ENCODE results near the gene VGLL3. TPM values are rescaled to one million over a fixed set of nuclear protein-coding genes. Genes with fewer than 3 reads are reported as not detected.

The VGLL3 gene
- total RNA-seq, 2 donors from 2014 or later = 0.14 TPM; not detected in 1

- Mint-ChIP-seq H3K9me3 (peaks cover 10 to 12% of the 10 kb centered on the region in 2 donors), H3K27ac (no peak overlapping the region)
- ATAC-seq = no peak
These were observed 60.8 kb downstream of the VGLL3 start for GRCh38 chr3:86930181-86930580.

GRCh38 chr3:86929046-86929445, 61.9 kb downstream of the VGLL3 start:
- ATAC-seq (no peak), DNase-seq (ENCODE audit: low spot score in 2 of 2) (no peak)
- Mint-ChIP-seq H3K9me3 (peaks cover 10 to 14% of the 10 kb centered on the region in 2 donors), H3K27ac (no peak overlapping the region), H3K36me3 (no peaks in the 10 kb centered on the region)

More at GRCh38 chr3:86930181-86930580, 60.8 kb downstream of the VGLL3 start:
- no peak for DNase-seq (ENCODE audit: low spot score in 2 of 2)
- no peaks in the 10 kb centered on the region for H3K36me3 Mint-ChIP-seq

DNA sequence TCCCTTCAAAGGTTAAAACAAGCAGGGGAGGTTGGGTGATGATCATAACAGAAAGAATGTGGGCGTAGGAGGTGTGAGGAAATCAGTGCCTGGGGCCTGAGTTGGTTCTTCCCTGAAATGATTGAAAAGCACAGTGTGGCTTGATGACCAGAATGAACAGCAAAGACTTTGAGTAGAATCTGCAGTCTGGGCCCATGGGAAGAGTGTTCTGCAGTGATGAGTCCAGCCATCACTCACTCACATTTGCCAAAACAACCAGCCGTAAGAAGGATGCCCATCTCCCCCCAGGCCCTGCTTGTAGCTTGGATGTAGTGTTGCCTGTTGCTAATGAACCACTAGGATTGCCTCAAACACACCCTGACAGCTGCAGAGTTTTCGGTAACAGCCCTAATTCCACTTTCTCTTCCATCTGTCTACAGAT, 67.9 kb downstream of the VGLL3 start:
- ATAC-seq (no peak), DNase-seq (ENCODE audit: low spot score in 2 of 2) (no peak)
- Mint-ChIP-seq H3K9me3 (peaks cover 10 to 24% of the 10 kb centered on the region in 2 donors), H3K36me3 (no peaks in the 10 kb centered on the region), H3K27ac (no peak overlapping the region)

DNA sequence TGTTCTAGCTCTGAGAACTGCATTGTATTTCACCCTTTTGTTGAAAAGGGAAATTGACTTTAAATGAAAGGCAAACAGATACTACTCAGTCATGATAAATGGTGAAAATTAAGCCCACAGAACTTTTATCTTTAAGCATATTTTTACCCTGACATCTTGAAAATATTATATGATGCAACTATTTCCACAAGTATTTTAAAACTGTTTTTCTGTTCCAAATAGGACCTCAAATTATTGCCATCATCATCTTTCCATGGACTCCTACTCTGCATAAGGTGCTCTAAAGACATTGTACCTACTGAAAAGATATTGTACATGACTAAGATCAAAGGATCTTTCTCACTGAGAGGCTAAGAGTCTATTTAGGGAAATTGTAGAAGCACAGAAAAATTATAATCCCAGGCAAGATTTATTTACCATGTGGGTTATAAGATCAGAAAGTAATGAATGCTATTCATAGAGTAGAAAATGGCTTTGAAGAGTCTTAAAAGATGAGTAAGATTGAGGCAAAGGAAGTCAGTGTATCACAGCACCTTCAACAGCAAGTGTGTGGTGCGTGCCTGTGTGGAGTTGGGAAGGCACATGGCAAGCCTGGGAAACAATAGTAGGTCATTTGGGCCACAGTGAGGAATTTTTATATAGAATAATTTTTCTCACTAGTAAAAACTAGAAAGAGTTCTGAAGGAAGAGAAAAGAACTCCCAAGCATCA, 68.8 kb downstream of the VGLL3 start:
- no peak for ATAC-seq
- H3K36me3 Mint-ChIP-seq = no peaks in the 10 kb centered on the region
- no peak for DNase-seq (ENCODE audit: low spot score in 2 of 2)
- H3K27ac Mint-ChIP-seq = no peak overlapping the region
- H3K9me3 Mint-ChIP-seq = peaks cover 10 to 24% of the 10 kb centered on the region in 2 donors

DNA sequence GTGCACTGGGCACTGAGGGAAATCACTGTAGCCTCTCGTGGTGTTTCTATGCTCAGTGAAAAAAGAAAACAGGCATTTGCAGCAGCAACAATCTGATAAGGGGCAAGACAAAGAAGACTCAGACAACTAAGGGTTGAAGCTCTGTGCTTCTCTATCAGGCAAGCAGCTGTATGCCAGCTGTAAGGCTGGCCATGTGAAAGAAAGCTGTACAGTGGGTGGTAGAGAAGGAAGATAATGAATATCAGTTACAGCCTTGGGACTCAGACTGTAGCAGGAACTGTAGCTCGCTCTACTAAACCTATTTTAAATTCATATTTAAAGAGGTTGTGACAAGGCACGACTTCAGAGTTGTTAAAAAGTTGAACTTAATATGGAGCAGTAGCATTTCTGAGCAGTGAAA, 76.3 kb downstream of the VGLL3 start:
- Mint-ChIP-seq H3K9me3 (peaks cover 0 to 13% of the 10 kb centered on the region in 2 donors), H3K27ac (no peak overlapping the region), H3K36me3 (no peaks in the 10 kb centered on the region)
- ATAC-seq = no peak
- DNase-seq (ENCODE audit: low spot score in 2 of 2) = no peak

DNA sequence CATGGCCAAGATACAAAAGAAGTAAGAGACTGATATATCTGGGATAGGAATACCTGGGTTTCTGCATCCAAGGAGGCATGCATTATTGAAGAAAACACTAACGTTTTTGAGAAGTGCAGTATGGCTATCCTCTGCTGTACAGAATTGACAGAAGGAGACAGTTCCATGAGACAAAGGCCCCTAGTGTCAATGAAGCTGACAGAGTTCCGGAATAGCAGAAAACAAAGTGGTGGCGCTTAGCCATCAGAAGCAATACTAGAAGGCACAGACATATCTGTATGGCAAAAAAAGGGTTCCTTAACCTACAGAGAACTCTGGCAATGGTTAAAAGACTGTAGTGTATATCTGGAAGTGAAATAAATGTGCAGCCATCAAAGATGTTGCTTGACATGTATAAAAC, 77.8 kb downstream of the VGLL3 start:
- H3K9me3 Mint-ChIP-seq = peaks cover 0 to 9% of the 10 kb centered on the region in 2 donors
- DNase-seq (ENCODE audit: low spot score in 2 of 2) (no peak), ATAC-seq (no peak)
- H3K36me3 Mint-ChIP-seq = no peaks in the 10 kb centered on the region
- H3K27ac Mint-ChIP-seq = no peak overlapping the region

DNA sequence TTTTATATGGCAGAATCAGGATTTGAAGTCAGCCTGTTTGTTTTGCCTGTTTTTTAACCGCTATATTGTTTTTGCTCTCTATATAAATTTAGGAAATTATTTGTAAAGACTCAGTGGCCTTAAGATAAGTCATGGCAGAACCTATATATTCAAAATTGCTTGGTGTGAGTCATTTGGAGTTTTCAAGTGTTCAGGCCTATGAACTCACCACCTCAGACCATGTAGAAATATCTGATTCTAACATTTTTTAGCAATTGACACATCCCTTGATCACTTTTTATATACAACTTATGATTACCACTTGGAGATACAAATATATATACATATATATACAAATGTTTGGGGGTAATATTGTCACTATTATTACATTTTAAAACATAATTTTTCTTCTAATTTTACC, 95.7 kb downstream of the VGLL3 start:
- no peaks in the 10 kb centered on the region for H3K9me3 Mint-ChIP-seq
- no peak for ATAC-seq
- H3K27ac Mint-ChIP-seq = no peak overlapping the region
- no peaks in the 10 kb centered on the region for H3K36me3 Mint-ChIP-seq
- no peak for DNase-seq (ENCODE audit: low spot score in 2 of 2)

DNA sequence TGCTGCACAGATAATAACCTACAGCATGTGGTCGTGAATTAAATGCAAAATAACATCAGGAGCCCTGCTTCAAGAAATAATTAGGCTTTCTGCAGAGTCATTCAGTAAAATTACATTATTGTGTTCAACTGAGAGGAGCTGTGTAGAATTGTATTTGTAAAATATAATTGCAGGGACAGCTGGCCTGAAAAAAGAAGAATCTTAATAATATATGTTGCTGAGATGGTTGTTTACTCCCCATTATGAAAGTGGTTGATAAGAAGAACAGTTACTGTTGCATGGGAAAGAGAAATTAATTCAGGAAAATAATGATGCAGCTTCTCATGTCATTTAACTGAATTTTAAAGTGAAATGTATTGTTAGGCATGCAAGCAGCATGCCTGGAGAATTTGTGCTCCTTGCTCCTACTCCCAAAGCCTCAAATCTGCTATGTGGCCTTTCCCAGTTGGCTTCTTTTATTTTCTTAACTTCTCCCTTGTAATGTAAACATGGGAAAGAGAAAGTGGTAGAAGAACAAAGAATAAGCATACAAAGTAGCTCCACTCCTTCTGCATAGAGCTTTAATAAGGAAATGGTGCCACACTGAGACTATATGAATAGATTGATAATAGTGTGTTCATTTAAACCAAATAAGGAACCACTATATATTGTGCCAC, 100.1 kb downstream of the VGLL3 start:
- DNase-seq (ENCODE audit: low spot score in 2 of 2) (no peak), ATAC-seq (no peak)
- H3K36me3 Mint-ChIP-seq = no peaks in the 10 kb centered on the region
- H3K9me3 Mint-ChIP-seq = no peaks in the 10 kb centered on the region
- H3K27ac Mint-ChIP-seq = no peak overlapping the region

Other genes starting within 250 kb of the VGLL3 start
- 10 to 100 TPM; 21.4 to 27.3 TPM for gene CHMP2B, start 236.2 kb upstream of the VGLL3 start, total RNA-seq